ENCODE measurements around the gene PLEK2.
"Not testable (repeated sequence)": the region's sequence is repeated elsewhere in the genome, so short reads cannot be mapped to it uniquely, and the experiment has no call there.

Gene PLEK2

DNA sequence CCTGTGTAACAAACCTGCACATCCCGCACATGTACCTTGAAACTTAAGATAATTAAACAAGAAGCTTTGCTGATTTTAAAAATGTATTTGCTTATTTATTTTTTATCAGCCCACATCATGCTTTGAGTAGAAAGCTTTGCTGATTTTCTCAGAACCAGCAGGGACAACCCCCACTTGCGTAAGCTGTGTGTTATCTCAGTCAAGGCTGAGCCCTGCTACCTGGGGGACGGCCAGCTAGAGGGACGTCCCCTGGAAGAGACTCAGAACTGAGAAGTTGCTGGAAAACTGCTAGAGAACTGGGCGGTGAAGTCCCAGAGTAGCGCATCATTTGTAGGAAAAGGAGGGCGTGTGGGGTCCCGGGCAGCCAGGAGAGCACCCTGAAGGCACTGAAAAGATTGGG, 4.1 kb upstream of the PLEK2 start:
- POLR2A ChIA-PET: no interaction called here
- Histone ChIP-seq H3K36me3 (ENCODE audit: control insufficient read depth in 4 of 4, insufficient read depth in 4 of 4, low read length in 3 of 4) (no peaks in the 10 kb centered on the region), H3K27me3 (replicated peaks in 2 of 5; ENCODE audit: control insufficient read depth in 4 of 5, insufficient read depth in 5 of 5, low read length in 4 of 5) (peaks cover 0 to 19% (median 8%) of the 10 kb centered on the region in 5 experiments), H3K4me3 (ENCODE audit: control insufficient read depth in 1 of 7, extremely low read depth in 1 of 7, insufficient read depth in 4 of 7, low read depth in 2 of 7, low read length in 6 of 7) (no peak overlapping the region), H3K4me1 (ENCODE audit: control extremely low read depth in 1 of 4, control insufficient read depth in 4 of 4, insufficient read depth in 4 of 4, low read length in 3 of 4) (peaks cover 0 to 26% (median 21%) of the 10 kb centered on the region in 4 experiments), H3K9me3 (ENCODE audit: control extremely low read depth in 1 of 5, control insufficient read depth in 4 of 5, insufficient read depth in 2 of 5, low read depth in 1 of 5, low read length in 4 of 5) (no peaks in the 10 kb centered on the region), H3K27ac (ENCODE audit: insufficient read depth in 1 of 2, low read depth in 1 of 2, low read length in 2 of 2, poor library complexity in 1 of 2, severe bottlenecking in 2 of 2) (no peak overlapping the region)
- DNase-seq: no peak
- CTCF ChIA-PET: interaction anchor here (0.8 to 4.8 kb wide), 4 partner anchors 9 to 156 kb away, joined by 3 to 36 read pairs (median 4); partner anchors contain the start of gene ATP6V1D
- 99% methylated on average over 7 of the region's 8 CpGs for WGBS (ENCODE audit: insufficient coverage)

DNA sequence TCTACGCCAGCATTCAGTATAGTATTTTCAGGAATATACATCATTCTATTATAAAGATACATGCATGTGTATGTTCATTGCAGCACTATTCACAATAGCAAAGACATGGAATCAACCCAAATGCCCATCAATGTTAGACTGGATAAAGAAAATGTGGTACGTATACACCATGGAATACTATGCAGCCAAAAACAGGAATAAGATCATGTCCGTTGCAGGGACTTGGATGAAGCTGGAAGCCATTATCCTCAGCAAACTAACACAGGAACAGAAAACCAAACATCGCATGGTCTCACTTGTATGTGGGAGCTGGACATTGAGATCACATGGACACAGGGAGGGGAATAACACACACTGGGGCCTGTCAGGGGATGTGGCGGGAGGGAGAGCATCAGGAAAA, 3.6 kb upstream of the PLEK2 start:
- H3K27ac ChIP-seq (ENCODE audit: insufficient read depth in 1 of 2, low read depth in 1 of 2, low read length in 2 of 2, poor library complexity in 1 of 2, severe bottlenecking in 2 of 2); H3K9me3 ChIP-seq (ENCODE audit: control extremely low read depth in 1 of 5, control insufficient read depth in 4 of 5, insufficient read depth in 2 of 5, low read depth in 1 of 5, low read length in 4 of 5); DNase-seq; H3K4me3 ChIP-seq (ENCODE audit: control insufficient read depth in 1 of 7, extremely low read depth in 1 of 7, insufficient read depth in 4 of 7, low read depth in 2 of 7, low read length in 6 of 7); H3K36me3 ChIP-seq (ENCODE audit: control insufficient read depth in 4 of 4, insufficient read depth in 4 of 4, low read length in 3 of 4); POLR2A ChIA-PET: not testable (repeated sequence)
- 100% methylated on average over 1 of the region's 5 CpGs for WGBS (ENCODE audit: insufficient coverage)
- H3K27me3 ChIP-seq (replicated peaks in 2 of 5; ENCODE audit: control insufficient read depth in 4 of 5, insufficient read depth in 5 of 5, low read length in 4 of 5): peaks cover 0 to 22% (median 10%) of the 10 kb centered on the region in 5 experiments
- CTCF ChIA-PET: interaction anchor here (1.3 to 4.8 kb wide), 3 partner anchors 12 to 156 kb away, joined by 3 to 36 read pairs (median 6); partner anchors contain the start of gene ATP6V1D
- H3K4me1 ChIP-seq (ENCODE audit: control extremely low read depth in 1 of 4, control insufficient read depth in 4 of 4, insufficient read depth in 4 of 4, low read length in 3 of 4): peaks cover 0 to 26% (median 21%) of the 10 kb centered on the region in 4 experiments

DNA sequence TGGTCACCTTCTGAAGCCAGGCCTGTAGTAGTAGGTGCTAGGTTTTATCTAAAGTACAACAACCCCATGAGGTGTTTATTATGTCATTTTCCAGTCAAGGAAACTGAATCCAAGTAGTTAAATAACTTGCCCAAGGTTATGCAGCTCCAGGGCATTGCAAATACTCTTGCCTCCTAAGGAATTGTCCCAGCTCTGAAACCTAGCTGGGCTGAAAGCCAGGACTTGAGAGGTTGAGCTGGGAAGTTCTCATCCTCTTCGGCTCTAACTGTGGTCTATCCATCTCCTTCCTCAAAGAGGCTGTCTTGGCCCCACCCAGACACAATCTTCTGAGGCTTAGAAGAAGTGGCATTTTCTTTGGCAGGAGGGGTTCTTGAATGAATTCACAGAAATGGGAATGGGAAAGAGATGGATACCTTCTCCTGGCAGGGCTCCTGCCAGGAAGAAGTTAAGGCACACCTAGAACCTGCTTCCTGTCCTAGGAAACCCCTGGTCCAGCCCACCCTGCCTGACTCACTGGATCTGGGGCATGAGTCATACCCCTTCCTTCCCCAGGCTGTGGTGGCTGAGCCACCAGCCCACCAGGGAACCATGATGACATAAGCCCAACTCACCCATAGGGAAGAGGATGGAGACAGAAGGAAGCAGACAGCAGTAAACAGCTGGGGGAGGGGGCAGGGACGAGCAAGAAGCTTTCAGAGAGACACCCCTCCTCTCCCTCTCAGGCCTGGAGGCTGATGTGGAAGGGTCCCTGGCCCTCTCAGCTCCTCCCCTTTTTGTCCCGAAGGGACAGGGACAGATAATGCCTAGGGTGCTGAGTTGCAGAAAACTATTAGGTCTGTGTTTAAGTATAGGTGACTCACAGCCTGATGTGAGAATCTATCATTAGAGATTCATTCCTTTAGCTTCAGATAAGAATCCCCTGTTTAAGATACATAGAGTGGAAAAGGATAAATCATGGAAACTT, 2.1 kb upstream of the PLEK2 start:
- no peaks in the 10 kb centered on the region for H3K36me3 ChIP-seq (ENCODE audit: control insufficient read depth in 4 of 4, insufficient read depth in 4 of 4, low read length in 3 of 4)
- H3K4me3 ChIP-seq (ENCODE audit: control insufficient read depth in 1 of 7, extremely low read depth in 1 of 7, insufficient read depth in 4 of 7, low read depth in 2 of 7, low read length in 6 of 7): peak overlapping the region in 1 of 7 experiments; percentile 19
- no peak overlapping the region for H3K27ac ChIP-seq (ENCODE audit: insufficient read depth in 1 of 2, low read depth in 1 of 2, low read length in 2 of 2, poor library complexity in 1 of 2, severe bottlenecking in 2 of 2)
- peaks cover 0 to 26% (median 21%) of the 10 kb centered on the region in 4 experiments for H3K4me1 ChIP-seq (ENCODE audit: control extremely low read depth in 1 of 4, control insufficient read depth in 4 of 4, insufficient read depth in 4 of 4, low read length in 3 of 4)
- no peaks in the 10 kb centered on the region for H3K9me3 ChIP-seq (ENCODE audit: control extremely low read depth in 1 of 5, control insufficient read depth in 4 of 5, insufficient read depth in 2 of 5, low read depth in 1 of 5, low read length in 4 of 5)
- 10% methylated on average over 2 of the region's 3 CpGs for WGBS (ENCODE audit: insufficient coverage)
- POLR2A ChIA-PET: no interaction called here
- CTCF ChIA-PET: interaction anchor here (0.9 to 1.6 kb wide), 4 partner anchors 9 to 57 kb away, joined by 4 to 6 read pairs (median 4); no protein-coding TSS in a partner anchor
- DNase-seq: peak; percentile 78 to 95 (median 94)
- H3K27me3 ChIP-seq (replicated peaks in 2 of 5; ENCODE audit: control insufficient read depth in 4 of 5, insufficient read depth in 5 of 5, low read length in 4 of 5): peaks cover 0 to 27% (median 15%) of the 10 kb centered on the region in 5 experiments

DNA sequence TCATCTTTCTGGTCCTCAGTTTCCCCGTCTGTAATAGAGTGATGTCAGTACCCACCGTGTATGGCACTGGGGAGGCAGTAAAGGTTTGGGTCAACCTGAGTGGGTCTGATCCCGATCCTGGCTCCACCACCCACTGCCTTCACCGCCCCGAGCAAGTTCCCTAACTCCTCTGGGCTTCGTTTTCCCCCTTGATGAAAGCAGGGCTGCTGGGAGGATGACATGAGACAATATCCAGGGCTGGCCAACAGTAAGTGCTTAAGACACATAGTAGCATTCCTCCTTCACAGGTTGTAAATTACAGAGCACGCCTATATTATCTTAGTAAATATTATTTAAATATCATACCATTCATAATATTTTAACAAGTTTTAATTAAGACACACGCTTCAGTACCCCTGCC, 595 bp downstream of the PLEK2 start:
- no peak for DNase-seq
- peak overlapping the region in 3 of 7 experiments; percentile 29 to 50 (median 40) for H3K4me3 ChIP-seq (ENCODE audit: control insufficient read depth in 1 of 7, extremely low read depth in 1 of 7, insufficient read depth in 4 of 7, low read depth in 2 of 7, low read length in 6 of 7)
- CTCF ChIA-PET: interaction anchor here (0.5 to 1.9 kb wide), 3 partner anchors 11 to 216 kb away, joined by 3 to 6 read pairs (median 3); no protein-coding TSS in a partner anchor
- 77% methylated on average over 3 of the region's 8 CpGs for WGBS (ENCODE audit: insufficient coverage)
- POLR2A ChIA-PET: no interaction called here
- H3K4me1 ChIP-seq (ENCODE audit: control extremely low read depth in 1 of 4, control insufficient read depth in 4 of 4, insufficient read depth in 4 of 4, low read length in 3 of 4): peaks cover 0 to 22% (median 20%) of the 10 kb centered on the region in 4 experiments
- H3K27ac ChIP-seq (ENCODE audit: insufficient read depth in 1 of 2, low read depth in 1 of 2, low read length in 2 of 2, poor library complexity in 1 of 2, severe bottlenecking in 2 of 2): no peak overlapping the region
- H3K9me3 ChIP-seq (ENCODE audit: control extremely low read depth in 1 of 5, control insufficient read depth in 4 of 5, insufficient read depth in 2 of 5, low read depth in 1 of 5, low read length in 4 of 5): no peaks in the 10 kb centered on the region
- H3K27me3 ChIP-seq (replicated peaks in 2 of 5; ENCODE audit: control insufficient read depth in 4 of 5, insufficient read depth in 5 of 5, low read length in 4 of 5): peaks cover 0 to 27% (median 15%) of the 10 kb centered on the region in 5 experiments
- no peaks in the 10 kb centered on the region for H3K36me3 ChIP-seq (ENCODE audit: control insufficient read depth in 4 of 4, insufficient read depth in 4 of 4, low read length in 3 of 4)

DNA sequence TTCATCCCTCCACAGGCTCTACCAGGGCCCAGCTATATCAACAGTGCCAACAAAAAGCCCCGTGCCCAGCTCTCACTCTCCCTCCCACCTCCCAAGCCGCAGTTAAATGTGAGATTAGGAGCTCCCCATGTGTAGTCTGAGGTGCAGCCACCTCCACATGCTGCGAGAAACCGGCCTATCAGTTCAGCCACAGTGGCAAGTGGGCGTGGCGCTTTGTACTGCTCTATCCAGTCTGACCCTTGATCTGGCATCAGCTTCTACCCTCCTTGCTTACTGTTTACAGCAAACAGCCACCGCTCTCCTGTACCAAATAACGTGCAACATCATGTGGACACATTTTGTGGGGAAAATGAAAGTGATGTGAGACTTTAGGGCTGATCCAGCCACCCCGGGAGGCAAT, 1.7 kb downstream of the PLEK2 start:
- WGBS (ENCODE audit: insufficient coverage): 98% methylated on average over 6 of the region's 9 CpGs
- DNase-seq: peak in 2 of 3 donors; percentile 38 to 59
- peaks cover 0 to 22% (median 20%) of the 10 kb centered on the region in 4 experiments for H3K4me1 ChIP-seq (ENCODE audit: control extremely low read depth in 1 of 4, control insufficient read depth in 4 of 4, insufficient read depth in 4 of 4, low read length in 3 of 4)
- H3K36me3 ChIP-seq (ENCODE audit: control insufficient read depth in 4 of 4, insufficient read depth in 4 of 4, low read length in 3 of 4): no peaks in the 10 kb centered on the region
- POLR2A ChIA-PET: no interaction called here
- peaks cover 0 to 27% (median 15%) of the 10 kb centered on the region in 5 experiments for H3K27me3 ChIP-seq (replicated peaks in 2 of 5; ENCODE audit: control insufficient read depth in 4 of 5, insufficient read depth in 5 of 5, low read length in 4 of 5)
- CTCF ChIA-PET: interaction anchor here (0.8 to 1.9 kb wide), 3 partner anchors 10 to 15 kb away, joined by 3 to 6 read pairs (median 3); no protein-coding TSS in a partner anchor
- H3K27ac ChIP-seq (ENCODE audit: insufficient read depth in 1 of 2, low read depth in 1 of 2, low read length in 2 of 2, poor library complexity in 1 of 2, severe bottlenecking in 2 of 2): no peak overlapping the region
- no peaks in the 10 kb centered on the region for H3K9me3 ChIP-seq (ENCODE audit: control extremely low read depth in 1 of 5, control insufficient read depth in 4 of 5, insufficient read depth in 2 of 5, low read depth in 1 of 5, low read length in 4 of 5)
- H3K4me3 ChIP-seq (ENCODE audit: control insufficient read depth in 1 of 7, extremely low read depth in 1 of 7, insufficient read depth in 4 of 7, low read depth in 2 of 7, low read length in 6 of 7): no peak overlapping the region

DNA sequence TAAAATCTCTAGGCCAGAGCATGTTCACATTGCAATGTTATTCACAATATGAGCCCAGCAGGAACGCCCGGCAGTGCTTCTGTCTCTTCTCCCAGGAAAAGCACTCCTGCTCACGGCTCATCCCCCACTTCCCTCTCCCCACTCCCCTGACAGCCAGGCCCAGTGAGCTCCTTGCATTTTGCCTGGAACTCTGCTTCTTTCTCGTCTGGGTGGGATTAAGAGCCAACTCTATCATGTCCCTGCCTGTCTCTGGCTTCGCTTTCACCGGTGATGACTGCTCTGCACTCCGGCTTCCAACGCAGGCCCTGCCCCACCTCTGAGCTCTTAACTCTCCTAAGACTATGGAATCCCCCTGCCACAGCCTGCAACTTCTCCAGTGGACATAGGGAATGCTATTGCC, 2.5 kb downstream of the PLEK2 start:
- 98% methylated on average over 8 of the region's 8 CpGs for WGBS (ENCODE audit: insufficient coverage)
- DNase-seq: no peak
- H3K4me1 ChIP-seq (ENCODE audit: control extremely low read depth in 1 of 4, control insufficient read depth in 4 of 4, insufficient read depth in 4 of 4, low read length in 3 of 4): peaks cover 0 to 21% (median 17%) of the 10 kb centered on the region in 4 experiments
- POLR2A ChIA-PET: no interaction called here
- peak overlapping the region in 1 of 7 experiments; percentile 0 for H3K4me3 ChIP-seq (ENCODE audit: control insufficient read depth in 1 of 7, extremely low read depth in 1 of 7, insufficient read depth in 4 of 7, low read depth in 2 of 7, low read length in 6 of 7)
- H3K9me3 ChIP-seq (ENCODE audit: control extremely low read depth in 1 of 5, control insufficient read depth in 4 of 5, insufficient read depth in 2 of 5, low read depth in 1 of 5, low read length in 4 of 5): no peaks in the 10 kb centered on the region
- H3K36me3 ChIP-seq (ENCODE audit: control insufficient read depth in 4 of 4, insufficient read depth in 4 of 4, low read length in 3 of 4): no peaks in the 10 kb centered on the region
- CTCF ChIA-PET: interaction anchor here (0.8 to 1.9 kb wide), 2 partner anchors 12 to 16 kb away, joined by 3 to 6 read pairs; no protein-coding TSS in a partner anchor
- H3K27me3 ChIP-seq (replicated peaks in 2 of 5; ENCODE audit: control insufficient read depth in 4 of 5, insufficient read depth in 5 of 5, low read length in 4 of 5): peaks cover 0 to 27% (median 15%) of the 10 kb centered on the region in 5 experiments
- no peak overlapping the region for H3K27ac ChIP-seq (ENCODE audit: insufficient read depth in 1 of 2, low read depth in 1 of 2, low read length in 2 of 2, poor library complexity in 1 of 2, severe bottlenecking in 2 of 2)

All from common myeloid progenitor, CD34-positive (primary cell).